PC-9 (cell line): Measurements from ENCODE around the gene CAPN1.

ENCODE experiments used
- EZH2 ChIP-seq: fragments of 200-600 bp; sonication (generic); IDR thresholded peaks from 2 replicates; pipeline ENCODE4 v1.8.0; 2017; ENCODE audit warnings: antibody characterized with exemption, low read depth
- TF ChIP-seq, protein P1 (sequence below): fragments of 200-600 bp; sonication (generic); conservative IDR thresholded peaks from 2 replicates; pipeline ENCODE4 v1.6.1; 2017; ENCODE audit warnings: mixed run types, antibody characterized with exemption, mild to moderate bottlenecking, moderate library complexity

DNA sequence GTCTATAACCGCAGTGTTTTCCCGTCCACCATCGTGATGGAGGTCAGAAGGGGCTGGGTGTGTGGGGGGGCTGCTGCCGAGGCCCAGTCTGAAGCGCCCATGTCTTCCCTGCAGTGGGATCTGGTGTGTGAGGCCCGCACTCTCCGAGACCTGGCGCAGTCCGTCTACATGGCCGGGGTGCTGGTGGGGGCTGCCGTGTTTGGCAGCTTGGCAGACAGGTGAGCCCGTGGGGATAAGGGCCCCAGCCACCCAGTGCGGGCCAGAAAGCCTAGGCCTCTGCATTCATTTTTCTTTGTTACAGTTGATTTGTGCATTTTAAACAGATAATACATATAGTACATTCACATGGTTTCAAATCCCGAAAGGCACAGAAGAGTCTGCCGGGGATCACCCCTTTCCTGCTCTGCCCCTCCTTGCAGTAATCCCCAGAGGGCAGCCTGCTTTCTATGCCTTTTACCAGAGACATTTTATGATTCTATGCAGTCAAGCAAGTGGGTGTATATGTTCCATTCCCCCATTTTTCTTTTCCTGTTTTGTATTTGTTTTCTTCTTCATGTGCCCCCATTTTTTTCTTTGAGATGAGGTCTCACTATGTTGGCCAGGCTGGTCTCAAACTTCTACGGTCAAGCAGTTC is 32.6 kb downstream of the CAPN1 start:
- TF ChIP-seq, protein P1, sequence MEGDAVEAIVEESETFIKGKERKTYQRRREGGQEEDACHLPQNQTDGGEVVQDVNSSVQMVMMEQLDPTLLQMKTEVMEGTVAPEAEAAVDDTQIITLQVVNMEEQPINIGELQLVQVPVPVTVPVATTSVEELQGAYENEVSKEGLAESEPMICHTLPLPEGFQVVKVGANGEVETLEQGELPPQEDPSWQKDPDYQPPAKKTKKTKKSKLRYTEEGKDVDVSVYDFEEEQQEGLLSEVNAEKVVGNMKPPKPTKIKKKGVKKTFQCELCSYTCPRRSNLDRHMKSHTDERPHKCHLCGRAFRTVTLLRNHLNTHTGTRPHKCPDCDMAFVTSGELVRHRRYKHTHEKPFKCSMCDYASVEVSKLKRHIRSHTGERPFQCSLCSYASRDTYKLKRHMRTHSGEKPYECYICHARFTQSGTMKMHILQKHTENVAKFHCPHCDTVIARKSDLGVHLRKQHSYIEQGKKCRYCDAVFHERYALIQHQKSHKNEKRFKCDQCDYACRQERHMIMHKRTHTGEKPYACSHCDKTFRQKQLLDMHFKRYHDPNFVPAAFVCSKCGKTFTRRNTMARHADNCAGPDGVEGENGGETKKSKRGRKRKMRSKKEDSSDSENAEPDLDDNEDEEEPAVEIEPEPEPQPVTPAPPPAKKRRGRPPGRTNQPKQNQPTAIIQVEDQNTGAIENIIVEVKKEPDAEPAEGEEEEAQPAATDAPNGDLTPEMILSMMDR = no peak
- no peak for TF ChIP-seq EZH2
